Pancreas (tissue), 10 donors: Measurements from ENCODE around the gene ISG15. TPM values are rescaled to one million over a fixed set of nuclear protein-coding genes. Genes with fewer than 3 reads are reported as not detected.

Source experiments
- ATAC-seq, 4 donors: fragments of 200-7000 bp; cut with Tn5 transposase; one replicate each; pipeline versions ENCODE4 v1.8.0 to v1.9.1; 2020; ENCODE audit warnings: mild to moderate bottlenecking in 4 of 4, moderate library complexity in 4 of 4
- DNase-seq, 6 donors: peaks; one replicate each; pipeline ENCODE4 v3.0.0-alpha.2; 2020
- FAIRE-seq: peaks from 2 replicates; lab custom pipeline; 2012; peaks lifted over from hg19 to GRCh38; lab: Jason Lieb, UNC
- H3K27ac ChIP-seq, 4 donors: fragments of 200-600 bp; sonication (generic); 1 replicate in 3 of 4; 2 replicates in 1 of 4; pipeline versions ENCODE4 v1.5.0 to v1.8.0; 2020
- H3K27me3 ChIP-seq, 4 donors: fragments of 200-600 bp; one replicate each; pipeline ENCODE4 v1.8.0; 2021
- H3K36me3 ChIP-seq, 3 donors: fragments of 200-600 bp; sonication (generic) in 1 of 3; one replicate each; pipeline versions ENCODE4 v1.5.0 to v1.8.0; 2020 to 2021
- H3K4me1 ChIP-seq, 3 donors: fragments of 200-600 bp; one replicate each; pipeline ENCODE4 v1.8.0; 2021
- H3K4me3 ChIP-seq, 4 donors: fragments of 200-600 bp; sonication (generic) in 2 of 4; one replicate each; pipeline versions ENCODE4 v1.5.0 to v1.8.0; 2020 to 2021
- H3K9me3 ChIP-seq, 4 donors: fragments of 200-600 bp; one replicate each; pipeline ENCODE4 v1.8.0; 2021
- WGBS, 2 donors: extraction: QIAGEN DNeasy Blood & Tissue Kit; methylation state at CpG; one replicate each; pipeline ENCODE4 v1.1.7; 2013; 5-methylcytosine and 5-hydroxymethylcytosine counted together
- intact Hi-C, 3 donors: fragments of 100-400 bp; cut with DNase I; formaldehyde crosslinking; loops; one replicate each; pipeline versions ENCODE4 v1.11.1 to v1.14.2; 2022
- polyA plus RNA-seq, 2 donors: library from polyadenylated mRNA; stranded (reverse); fragments of 200-250 nt; gene quantifications; one replicate each; pipeline ENCODE4 v1.2.3, GENCODE V29; 2013
- total RNA-seq, 6 donors: library from RNA; stranded (reverse); fragmentation: NEBNext Ultra II Directional in 4 of 6; extraction: Animal tissue kit (Norgen Biotek cat#: 25700) in 4 of 6; gene quantifications; one replicate each; pipeline versions ENCODE4 v1.2.1 to v1.2.4, GENCODE V29; 2021 to 2023
- TF ChIP-seq, protein P1 (sequence below), 4 donors: fragments of 200-600 bp; sonication (generic) in 3 of 4; IDR thresholded peaks; one replicate each; pipeline versions ENCODE4 v1.5.0 to v1.8.0; 2021; ENCODE audit warnings: antibody characterized with exemption in 4 of 4
- donor health status: healthy with polysubstance abuse.
- donor health status: DM: no; HTN: no; CAD: no; lungs with moderate emphysema.
- donor health status: DM: no; HTN: no; CAD: no.
- donor health status: control.
- donor health status: control.
- donor health status: Bipolar disorder and iron deficiency.
- donor health status: DM: yes; HTN: yes; CAD: no.
- donor health status: DM: no; HTN: no; CAD: no.
- donor health status: DM: no; HTN: no; CAD: no.
- donor health status: DM: yes; HTN: yes; CAD: no.

Gene ISG15
- total and polyA plus RNA-seq, 8 donors = 4.3 to 45.0 (median 9.2) TPM

DNA sequence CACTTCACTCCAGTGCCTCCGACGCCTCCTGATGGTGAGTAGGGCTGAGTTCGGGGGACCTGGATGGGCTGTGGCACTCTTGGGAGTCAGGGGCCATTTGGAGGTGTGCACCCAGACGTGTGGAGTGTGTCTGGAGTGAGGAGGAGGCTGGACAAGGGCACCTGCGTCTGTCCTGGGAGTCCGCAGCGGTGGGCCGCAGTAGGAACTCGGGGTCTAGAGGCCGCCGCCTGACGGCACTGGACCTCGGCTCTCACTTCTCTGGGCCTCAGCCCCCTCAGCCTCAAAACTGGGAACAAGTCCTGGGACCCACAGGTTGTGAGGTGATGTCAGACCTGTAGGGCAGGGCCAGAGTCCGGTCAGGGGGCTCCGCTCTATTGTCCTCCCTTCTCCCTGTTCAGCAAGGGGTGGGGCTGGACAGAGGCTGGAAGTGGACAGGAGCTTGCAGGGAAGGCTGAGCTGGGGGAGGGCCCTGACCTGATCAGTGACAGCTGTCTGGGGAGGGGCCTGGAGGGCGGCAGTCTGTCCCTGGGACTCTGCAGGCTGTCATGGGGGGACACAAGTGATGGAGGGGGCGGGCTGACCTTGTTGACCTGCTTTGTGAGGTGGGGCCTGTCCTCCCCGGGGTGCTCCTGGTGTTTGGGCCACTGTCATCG lies 22.1 kb downstream of the ISG15 start:
- FAIRE-seq (no peak), DNase-seq (no peak), ATAC-seq (no peak)
- WGBS, 2 donors = 92 to 95% methylated on average over 19 of the region's 19 CpGs
- Histone ChIP-seq H3K27ac (no peak overlapping the region), H3K36me3 (no peaks in the 10 kb centered on the region), H3K4me1 (peaks cover 7 to 11% (median 7%) of the 10 kb centered on the region in 3 donors), H3K9me3 (no peaks in the 10 kb centered on the region), H3K27me3 (no peaks in the 10 kb centered on the region), H3K4me3 (no peak overlapping the region)
- TF ChIP-seq, protein P1, sequence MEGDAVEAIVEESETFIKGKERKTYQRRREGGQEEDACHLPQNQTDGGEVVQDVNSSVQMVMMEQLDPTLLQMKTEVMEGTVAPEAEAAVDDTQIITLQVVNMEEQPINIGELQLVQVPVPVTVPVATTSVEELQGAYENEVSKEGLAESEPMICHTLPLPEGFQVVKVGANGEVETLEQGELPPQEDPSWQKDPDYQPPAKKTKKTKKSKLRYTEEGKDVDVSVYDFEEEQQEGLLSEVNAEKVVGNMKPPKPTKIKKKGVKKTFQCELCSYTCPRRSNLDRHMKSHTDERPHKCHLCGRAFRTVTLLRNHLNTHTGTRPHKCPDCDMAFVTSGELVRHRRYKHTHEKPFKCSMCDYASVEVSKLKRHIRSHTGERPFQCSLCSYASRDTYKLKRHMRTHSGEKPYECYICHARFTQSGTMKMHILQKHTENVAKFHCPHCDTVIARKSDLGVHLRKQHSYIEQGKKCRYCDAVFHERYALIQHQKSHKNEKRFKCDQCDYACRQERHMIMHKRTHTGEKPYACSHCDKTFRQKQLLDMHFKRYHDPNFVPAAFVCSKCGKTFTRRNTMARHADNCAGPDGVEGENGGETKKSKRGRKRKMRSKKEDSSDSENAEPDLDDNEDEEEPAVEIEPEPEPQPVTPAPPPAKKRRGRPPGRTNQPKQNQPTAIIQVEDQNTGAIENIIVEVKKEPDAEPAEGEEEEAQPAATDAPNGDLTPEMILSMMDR (IDR thresholded peaks at IDR 0.05) = no peak
- intact Hi-C loops = loop anchor here in 1 of 3 donors (10.0 kb wide), 2 partner anchors 79 to 259 kb away; partner anchors contain the start of gene C1orf159

DNA sequence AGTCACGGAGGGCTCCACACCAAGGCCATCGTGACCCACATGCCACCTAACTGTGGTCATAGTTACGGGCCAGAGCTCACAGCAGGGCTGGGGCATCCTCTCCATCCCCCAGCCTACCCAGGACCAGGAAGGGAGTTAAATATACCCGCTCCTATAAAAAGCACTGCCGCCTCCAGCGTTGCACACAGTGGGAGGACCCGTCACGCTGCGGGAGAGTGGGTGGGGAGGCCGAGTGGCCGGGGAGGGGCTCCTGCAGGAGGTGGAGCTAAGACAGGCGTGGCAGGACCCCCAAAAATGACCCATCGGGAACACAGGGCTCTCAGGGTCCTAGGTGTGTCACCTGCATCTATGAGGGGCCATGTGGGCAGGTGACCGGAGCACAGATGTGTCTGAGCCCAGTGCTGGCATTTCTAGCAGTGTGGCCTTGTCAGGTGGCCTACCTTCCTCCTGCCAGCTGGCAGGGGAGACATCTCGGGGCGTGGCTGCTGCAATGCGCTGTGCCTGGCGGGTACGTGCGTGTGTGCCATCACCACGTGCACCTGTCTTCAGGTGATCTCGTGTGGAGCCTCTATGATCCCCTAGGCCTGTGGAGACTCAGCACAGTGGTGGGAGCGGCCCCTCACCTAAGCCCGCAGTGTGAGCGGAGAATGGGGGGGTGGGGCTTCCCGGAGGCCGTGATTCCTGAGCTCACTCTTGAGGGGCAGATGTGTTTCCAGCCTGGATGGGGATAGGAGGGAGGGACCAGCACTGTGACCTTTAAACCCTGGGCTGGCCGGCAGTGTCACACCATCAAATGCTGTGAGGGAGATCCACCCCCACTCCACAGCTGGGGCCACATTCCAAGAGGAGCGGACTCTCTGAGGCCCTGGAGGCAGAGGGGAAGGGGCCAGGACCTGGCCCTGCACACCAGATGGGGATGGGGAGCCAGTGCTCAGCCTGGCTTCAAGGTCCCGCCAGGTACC lies 24.4 kb downstream of the ISG15 start:
- Histone ChIP-seq H3K27me3 (no peaks in the 10 kb centered on the region), H3K4me3 (no peak overlapping the region), H3K36me3 (no peaks in the 10 kb centered on the region), H3K27ac (no peak overlapping the region), H3K9me3 (no peaks in the 10 kb centered on the region), H3K4me1 (peaks cover 8 to 10% (median 9%) of the 10 kb centered on the region in 3 donors)
- DNase-seq (peak in 3 of 6 donors; percentile 60 to 77 (median 61)), FAIRE-seq (no peak), ATAC-seq (peak in 3 of 4 donors; percentile 19 to 28 (median 22))
- WGBS, 2 donors = 58 to 62% methylated on average over 30 of the region's 30 CpGs
- intact Hi-C loops = loop anchor here in 1 of 3 donors (10.0 kb wide), 2 partner anchors 77 to 257 kb away; partner anchors contain the start of gene C1orf159
- TF ChIP-seq, protein P1 (IDR thresholded peaks at IDR 0.05) = no peak

DNA sequence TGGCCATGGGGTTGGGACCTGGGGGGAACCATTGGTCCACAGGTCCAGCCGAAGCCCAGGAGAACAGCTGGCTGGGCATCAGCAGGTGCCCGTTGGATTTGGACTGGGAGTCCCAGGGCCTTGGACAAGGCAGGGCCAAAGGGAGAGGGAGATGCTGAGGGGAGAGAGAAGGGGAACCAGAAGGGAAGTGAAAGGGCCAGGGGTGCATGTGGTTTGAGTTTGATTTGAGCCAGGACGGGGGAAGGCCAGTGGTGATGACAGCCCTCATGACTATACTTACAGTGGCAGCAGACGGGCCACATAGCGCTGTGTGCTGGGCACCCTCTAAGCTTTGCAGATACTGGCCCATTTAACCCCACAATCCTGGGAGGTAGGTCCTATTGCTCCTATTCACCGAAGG lies 25.4 kb downstream of the ISG15 start:
- Histone ChIP-seq H3K27ac (no peak overlapping the region), H3K4me1 (peaks cover 8 to 9% (median 8%) of the 10 kb centered on the region in 3 donors), H3K27me3 (no peaks in the 10 kb centered on the region), H3K4me3 (no peak overlapping the region), H3K9me3 (no peaks in the 10 kb centered on the region), H3K36me3 (no peaks in the 10 kb centered on the region)
- TF ChIP-seq, protein P1 (IDR thresholded peaks at IDR 0.05) = no peak
- ATAC-seq (no peak), FAIRE-seq (no peak), DNase-seq (no peak)
- WGBS, 2 donors = 90 to 96% methylated on average over 6 of the region's 6 CpGs
- intact Hi-C loops = loop anchor here in 1 of 3 donors (10.0 kb wide), 2 partner anchors 76 to 256 kb away; partner anchors contain the start of gene C1orf159

DNA sequence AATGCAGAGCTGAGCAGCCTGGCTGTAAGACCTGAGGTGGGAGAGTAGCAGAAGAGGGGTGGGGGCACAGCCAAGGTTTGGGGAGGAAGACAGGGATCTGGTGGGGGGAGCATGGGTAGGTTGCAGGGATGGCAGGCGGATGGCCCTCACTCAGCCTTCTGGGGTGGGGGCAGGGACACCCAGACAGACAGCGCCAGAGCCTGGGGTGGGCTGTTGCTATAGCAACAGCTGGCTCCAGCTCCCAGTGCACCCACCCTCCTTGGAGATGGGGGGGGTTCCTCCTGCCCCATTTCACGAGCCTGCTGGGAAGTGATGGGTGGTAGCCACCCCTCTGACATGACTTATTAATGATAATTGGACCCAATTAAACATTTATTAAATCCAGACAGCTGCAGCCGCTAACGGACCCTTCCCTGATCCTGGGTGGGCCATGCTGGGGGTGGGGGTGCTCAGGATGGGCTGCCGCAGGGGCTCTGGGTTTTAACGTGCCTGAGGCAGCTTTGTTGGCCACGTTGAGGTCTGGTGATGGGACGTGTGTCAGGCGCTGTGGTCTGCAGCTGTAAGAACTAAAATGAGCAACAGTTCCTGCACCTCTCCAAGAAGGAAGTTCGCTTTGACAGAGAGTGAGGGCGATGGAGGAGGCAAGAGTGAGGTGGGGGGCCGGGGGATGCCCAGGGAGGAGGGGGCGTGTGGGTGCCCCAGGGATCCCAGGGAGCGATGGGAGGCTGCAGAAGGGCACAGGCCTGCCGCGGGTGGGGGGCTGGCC lies 26.0 kb downstream of the ISG15 start:
- TF ChIP-seq, protein P1 (IDR thresholded peaks at IDR 0.05) = no peak
- FAIRE-seq (no peak), DNase-seq (no peak), ATAC-seq (no peak)
- H3K9me3 ChIP-seq = no peaks in the 10 kb centered on the region
- H3K4me3 ChIP-seq = no peak overlapping the region
- no peaks in the 10 kb centered on the region for H3K27me3 ChIP-seq
- WGBS, 2 donors = 60 to 71% methylated on average over 15 to 17 of the region's 17 CpGs
- intact Hi-C loops = loop anchor here in 1 of 3 donors (10.0 kb wide), 2 partner anchors 75 to 255 kb away; partner anchors contain the start of gene C1orf159
- H3K4me1 ChIP-seq = peaks cover 8 to 9% (median 8%) of the 10 kb centered on the region in 3 donors
- H3K36me3 ChIP-seq = no peaks in the 10 kb centered on the region
- H3K27ac ChIP-seq = no peak overlapping the region
